Motor neuron (in vitro differentiated cells): Measurements from ENCODE around the gene CCN5. TPM values are rescaled to one million over a fixed set of nuclear protein-coding genes. Genes with fewer than 3 reads are reported as not detected.
"Not testable (repeated sequence)": the region's sequence is repeated elsewhere in the genome, so short reads cannot be mapped to it uniquely, and the experiment has no call there.

Experiments used
- ATAC-seq, 8 experiments: fragments of 200-7000 bp; cut with Tn5 transposase; replicated peaks in 6 of 8; 2 replicates each; pipeline ENCODE4 v1.8.0; 2021; ENCODE audit warnings: mild to moderate bottlenecking in 8 of 8, moderate library complexity in 8 of 8
- H3K27ac ChIP-seq, 2 donors: fragments of 250-450 bp; sonication (Bioruptor Pico); 2 replicates each; pipeline ENCODE4 v1.9.0; 2021; ENCODE audit warnings: antibody characterized with exemption in 2 of 2, mild to moderate bottlenecking in 2 of 2, moderate library complexity in 1 of 2
- H3K4me1 ChIP-seq, 2 donors: fragments of 250-450 bp; sonication (Bioruptor Pico); replicated peaks in 1 of 2; 2 replicates each; pipeline ENCODE4 v1.6.1; 2021; ENCODE audit warnings: antibody characterized with exemption in 2 of 2, mild to moderate bottlenecking in 2 of 2, moderate library complexity in 1 of 2
- H3K4me3 ChIP-seq, 5 donors: fragments of 250-450 bp; sonication (Bioruptor Pico); 2 replicates each; pipeline ENCODE4 v1.9.0; 2021; ENCODE audit warnings: antibody characterized with exemption in 5 of 5, mild to moderate bottlenecking in 5 of 5, moderate library complexity in 4 of 5
- WGBS, 10 experiments: fragments of 450-650 bp; shearing (Covaris generic); methylation state at CpG; one replicate each; pipeline ENCODE4 v1.0.0; 2022; 5-methylcytosine and 5-hydroxymethylcytosine counted together
- in situ Hi-C, 9 experiments: fragments of 400-800 bp; cut with MboI; loops; one replicate each; pipeline ENCODE4 v1.15.0; 2021; ENCODE audit warnings: low sequenced_read_pairs in 9 of 9, low pct_unique_long_range_greater_than_20kb in 2 of 9; ENCODE audit not compliant: unreplicated experiment in 9 of 9
- total RNA-seq, 8 experiments: library from RNA; unstranded; fragments of 300-600 nt; gene quantifications; 2 replicates each; pipeline versions ENCODE4 v1.2.3 to v1.2.4, GENCODE V29; 2022

CCN5 gene, protein sequence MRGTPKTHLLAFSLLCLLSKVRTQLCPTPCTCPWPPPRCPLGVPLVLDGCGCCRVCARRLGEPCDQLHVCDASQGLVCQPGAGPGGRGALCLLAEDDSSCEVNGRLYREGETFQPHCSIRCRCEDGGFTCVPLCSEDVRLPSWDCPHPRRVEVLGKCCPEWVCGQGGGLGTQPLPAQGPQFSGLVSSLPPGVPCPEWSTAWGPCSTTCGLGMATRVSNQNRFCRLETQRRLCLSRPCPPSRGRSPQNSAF
- total RNA-seq: 10 to 100 TPM in 1 of 8 experiments, 1 to 10 TPM in 2, under 1 TPM in 5; 0.13 to 14.4 (median 0.68) TPM

- Histone ChIP-seq H3K4me1 (no peaks in the 10 kb centered on the region), H3K4me3 (no peak within 1 kb of the TSS), H3K27ac (no peak within 1 kb of the TSS)
- in situ Hi-C loops: no loop called here
- ATAC-seq: peak in 5 of 8 experiments; percentile 19 to 94 (median 89)
- WGBS, 10 experiments: 0 to 100% (median 83%) methylated on average over 2 to 15 of the region's 28 CpGs; no CpG with 5 or more reads in 3 of the 10 experiments
Observed at GRCh38 chr20:44714701-44715498, at the start of gene CCN5. Gene CCN5, plus strand, starts transcription at chr20:44715369. Its CDS starts 22 bp downstream, at chr20:44715391.

DNA sequence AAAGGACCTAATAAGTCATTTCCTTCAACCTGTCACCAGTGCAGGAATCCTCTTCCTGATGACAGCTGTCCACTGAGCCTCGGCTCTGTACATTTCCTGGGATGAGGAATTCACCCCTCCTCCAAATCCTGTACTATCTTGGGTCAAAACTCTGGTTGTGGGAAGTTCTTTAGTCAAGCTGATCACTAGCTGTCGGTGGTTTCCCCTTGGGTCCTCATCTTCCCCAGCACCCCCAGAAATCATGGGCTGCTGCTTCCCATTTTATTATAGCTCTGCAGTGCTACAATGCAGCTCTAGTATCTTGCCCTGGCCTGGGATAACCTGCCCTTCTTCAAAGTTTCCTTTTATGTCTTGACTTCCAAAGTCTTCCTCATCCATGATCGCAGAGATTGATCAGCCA is 49.1 kb upstream of the CCN5 start:
- Histone ChIP-seq H3K4me3 (no peak overlapping the region), H3K27ac (no peak overlapping the region), H3K4me1 (no peaks in the 10 kb centered on the region)
- in situ Hi-C loops: no loop called here
- ATAC-seq: no peak
- WGBS, 10 experiments: 43 to 95% (median 82%) methylated on average over 1 to 3 of the region's 3 CpGs; no CpG with 5 or more reads in 3 of the 10 experiments

- H3K4me3 ChIP-seq, ATAC-seq, in situ Hi-C loops, H3K27ac ChIP-seq, H3K4me1 ChIP-seq: not testable (repeated sequence)
- 25% methylated on average over 4 of the region's 9 CpGs; no CpG with 5 or more reads in 9 of the 10 experiments for WGBS, 10 experiments
Observed at GRCh38 chr20:44670851-44671250, 44.3 kb upstream of the CCN5 start.

- in situ Hi-C loops, H3K27ac ChIP-seq, ATAC-seq, H3K4me1 ChIP-seq, H3K4me3 ChIP-seq: not testable (repeated sequence)
- WGBS, 10 experiments: 60 to 100% (median 80%) methylated on average over 1 to 2 of the region's 7 CpGs; no CpG with 5 or more reads in 7 of the 10 experiments
Observed at GRCh38 chr20:44671541-44671940, 43.6 kb upstream of the CCN5 start.

DNA sequence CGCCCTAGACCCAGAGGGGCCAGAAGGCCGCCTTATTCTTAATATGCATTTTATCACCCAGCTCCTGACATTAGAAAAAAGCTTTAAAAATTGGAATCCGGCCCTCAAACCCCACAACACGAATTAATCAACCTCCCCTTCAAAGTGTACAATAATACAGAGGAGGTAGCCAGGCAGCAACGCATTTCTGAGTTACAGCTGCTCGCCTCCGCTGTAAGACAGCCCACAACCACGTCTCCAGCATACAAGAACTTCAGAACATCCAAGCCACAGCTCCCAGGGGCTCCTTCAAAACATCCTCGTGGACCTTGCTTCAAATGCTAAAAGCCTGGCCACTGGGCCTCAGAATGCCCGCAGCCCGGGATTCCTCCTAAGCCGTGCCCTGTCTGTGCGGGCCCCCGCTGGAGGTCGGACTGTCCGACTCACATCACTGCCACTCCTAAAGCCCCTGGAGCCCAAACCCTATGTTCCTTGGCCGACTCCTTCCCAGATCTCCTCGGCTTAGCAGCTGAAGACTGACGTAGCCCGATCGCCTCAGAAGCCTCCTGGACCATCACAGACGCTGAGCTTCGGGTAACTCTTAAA is 42.8 kb upstream of the CCN5 start:
- H3K4me3 ChIP-seq, ATAC-seq, H3K4me1 ChIP-seq, in situ Hi-C loops: not testable (repeated sequence)
- WGBS, 10 experiments: 0 to 100% (median 79%) methylated on average over 1 to 7 of the region's 23 CpGs; no CpG with 5 or more reads in 4 of the 10 experiments
- H3K27ac ChIP-seq: peak overlapping the region in 1 of 2 donors; percentile 29

- in situ Hi-C loops: loop anchor here in 5 of 9 experiments (25.0 kb wide), 1 partner anchor 184 kb away; no protein-coding TSS in a partner anchor
- 28 to 100% (median 73%) methylated on average over 1 to 2 of the region's 2 CpGs; no CpG with 5 or more reads in 4 of the 10 experiments for WGBS, 10 experiments
- ATAC-seq: peak in 2 of 8 experiments; percentile 25 to 57
- Histone ChIP-seq H3K27ac (peak overlapping the region in 1 of 2 donors; percentile 47), H3K4me3 (no peak overlapping the region), H3K4me1 (peaks cover 0 to 12% of the 10 kb centered on the region in 2 donors)
Observed at GRCh38 chr20:44678242-44678641, 36.9 kb upstream of the CCN5 start.

DNA sequence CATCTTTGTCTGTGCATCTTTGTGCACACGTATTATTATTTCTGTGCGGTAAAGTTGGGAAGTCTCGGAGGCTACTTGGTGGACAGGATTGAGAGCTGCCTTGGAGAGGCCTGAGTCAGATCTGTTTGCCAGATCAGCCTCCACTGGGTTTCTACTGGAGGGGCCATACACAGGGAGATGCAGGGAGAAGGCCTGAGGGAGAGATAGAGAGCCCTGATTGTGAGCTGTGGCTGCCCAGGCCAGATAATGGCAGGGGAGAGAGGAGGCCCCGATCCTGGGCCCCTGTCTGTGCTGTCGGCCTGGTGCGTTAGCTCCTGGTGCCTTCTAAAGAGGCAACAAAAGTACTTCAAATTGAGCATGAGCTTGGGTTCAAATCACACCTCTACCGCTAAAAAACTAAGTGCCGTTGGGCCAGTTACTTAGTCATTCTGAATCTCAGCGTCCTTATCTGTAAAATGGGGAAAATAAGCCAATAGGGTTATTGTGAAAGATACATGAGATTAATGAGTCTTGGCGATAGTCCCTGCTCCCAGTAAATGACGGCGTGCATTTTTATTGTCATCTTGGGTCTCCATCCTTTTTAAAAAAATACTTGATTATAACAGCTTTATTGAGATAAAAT is 36.1 kb upstream of the CCN5 start:
- peak in 3 of 8 experiments; percentile 20 to 40 (median 39) for ATAC-seq
- in situ Hi-C loops: loop anchor here in 5 of 9 experiments (25.0 kb wide), 1 partner anchor 183 kb away; no protein-coding TSS in a partner anchor
- Histone ChIP-seq H3K27ac (no peak overlapping the region), H3K4me3 (no peak overlapping the region), H3K4me1 (peaks cover 0 to 12% of the 10 kb centered on the region in 2 donors)
- 50 to 95% (median 87%) methylated on average over 2 to 9 of the region's 12 CpGs; no CpG with 5 or more reads in 3 of the 10 experiments for WGBS, 10 experiments

- in situ Hi-C loops: loop anchor here in 8 of 9 experiments (10.0 to 25.0 kb wide), 3 partner anchors 53 to 183 kb away; no protein-coding TSS in a partner anchor
- no peak for ATAC-seq
- 82 to 100% (median 95%) methylated on average over 1 to 10 of the region's 11 CpGs; no CpG with 5 or more reads in 2 of the 10 experiments for WGBS, 10 experiments
- Histone ChIP-seq H3K4me3 (no peak overlapping the region), H3K27ac (no peak overlapping the region), H3K4me1 (peaks cover 0 to 14% of the 10 kb centered on the region in 2 donors)
Observed at GRCh38 chr20:44681796-44682566, 33.2 kb upstream of the CCN5 start.

GRCh38 chr20:44683263-44684046 is 31.7 kb upstream of the CCN5 start:
- 28 to 90% (median 48%) methylated on average over 1 to 9 of the region's 10 CpGs; no CpG with 5 or more reads in 1 of the 10 experiments for WGBS, 10 experiments
- Histone ChIP-seq H3K27ac (no peak overlapping the region), H3K4me1 (peaks cover 0 to 10% of the 10 kb centered on the region in 2 donors), H3K4me3 (no peak overlapping the region)
- in situ Hi-C loops: loop anchor here in 8 of 9 experiments (10.0 to 25.0 kb wide), 3 partner anchors 51 to 181 kb away; no protein-coding TSS in a partner anchor
- ATAC-seq: peak; percentile 47 to 90 (median 75)

DNA sequence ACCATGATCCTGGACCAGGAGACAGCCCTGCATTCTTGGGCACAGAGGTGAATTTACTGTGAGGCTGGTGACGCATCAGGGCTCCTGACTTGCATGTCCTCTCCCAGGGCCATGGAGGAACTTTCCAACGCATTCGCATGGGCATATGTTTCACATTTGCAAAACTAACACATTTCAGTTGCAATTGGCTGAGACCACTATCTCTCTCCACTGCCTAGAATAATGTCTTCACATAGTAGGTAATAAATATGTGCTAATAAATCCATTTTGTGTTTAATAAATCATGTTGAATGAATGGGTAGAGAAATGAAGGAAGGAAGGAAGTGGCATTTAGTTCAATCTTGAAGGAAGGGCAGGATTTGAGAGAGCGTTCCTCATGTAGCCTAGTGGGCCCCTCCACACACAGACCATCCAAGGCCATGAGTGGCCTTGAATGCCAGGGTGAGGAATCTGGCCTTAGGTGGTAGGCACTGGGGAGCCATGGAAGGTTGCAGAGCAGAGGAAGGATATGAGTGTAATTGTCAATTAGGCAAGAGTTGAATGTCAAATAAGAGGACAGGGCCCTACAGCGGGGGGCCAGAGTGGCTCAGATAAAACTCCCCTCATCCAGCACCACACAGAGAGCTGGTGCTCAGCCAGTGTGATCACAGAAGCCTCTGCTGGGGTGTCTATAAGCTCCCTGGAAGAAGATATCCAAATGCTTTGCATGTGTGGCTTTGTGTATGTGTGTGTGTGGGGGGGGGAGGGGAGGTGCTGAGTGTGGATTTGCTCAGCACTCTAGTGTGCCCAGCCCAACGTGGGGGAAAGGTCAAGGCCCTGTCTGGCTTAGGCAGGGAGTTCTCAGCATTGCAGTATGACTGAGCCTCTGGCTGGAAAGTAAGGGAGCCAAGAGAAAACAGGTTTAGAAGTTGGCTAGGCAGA is 30.9 kb upstream of the CCN5 start:
- ATAC-seq: peak in 3 of 8 experiments; percentile 13 to 25 (median 19)
- Histone ChIP-seq H3K4me3 (no peak overlapping the region), H3K4me1 (peaks cover 0 to 2% of the 10 kb centered on the region in 2 donors), H3K27ac (no peak overlapping the region)
- WGBS, 10 experiments: 20 to 100% (median 74%) methylated on average over 2 to 6 of the region's 6 CpGs; no CpG with 5 or more reads in 3 of the 10 experiments
- in situ Hi-C loops: loop anchor here in 8 of 9 experiments (10.0 to 25.0 kb wide), 3 partner anchors 50 to 180 kb away; no protein-coding TSS in a partner anchor
